PC-3 (cell line): ENCODE data around the gene THADA.

Source experiments
- CTCF ChIP-seq: fragments of 300-600 bp; sonication (generic); conservative IDR thresholded peaks from 2 replicates; pipeline ENCODE4 v1.5.1; 2017; ENCODE audit warnings: antibody characterized with exemption, low read depth, mild to moderate bottlenecking, low read length
- EZH2phosphoT487 ChIP-seq: fragments of 300-600 bp; sonication (generic); IDR thresholded peaks from 2 replicates; pipeline ENCODE4 v1.6.1; 2018; ENCODE audit warnings: mild to moderate bottlenecking, antibody characterized with exemption, low read length, borderline replicate concordance

GRCh38 chr2:43568228-43568627 lies 27.6 kb downstream of the THADA start:
- TF ChIP-seq CTCF (no peak), EZH2phosphoT487 (no peak)
